ENCODE data around the gene AOX1. TPM values are rescaled to one million over a fixed set of nuclear protein-coding genes. Genes with fewer than 3 reads are reported as not detected.

Gene AOX1
- total and polyA plus RNA-seq, 4 donors, result 9.9 to 1,131 (median 486) TPM

- TF ChIP-seq, protein P1, sequence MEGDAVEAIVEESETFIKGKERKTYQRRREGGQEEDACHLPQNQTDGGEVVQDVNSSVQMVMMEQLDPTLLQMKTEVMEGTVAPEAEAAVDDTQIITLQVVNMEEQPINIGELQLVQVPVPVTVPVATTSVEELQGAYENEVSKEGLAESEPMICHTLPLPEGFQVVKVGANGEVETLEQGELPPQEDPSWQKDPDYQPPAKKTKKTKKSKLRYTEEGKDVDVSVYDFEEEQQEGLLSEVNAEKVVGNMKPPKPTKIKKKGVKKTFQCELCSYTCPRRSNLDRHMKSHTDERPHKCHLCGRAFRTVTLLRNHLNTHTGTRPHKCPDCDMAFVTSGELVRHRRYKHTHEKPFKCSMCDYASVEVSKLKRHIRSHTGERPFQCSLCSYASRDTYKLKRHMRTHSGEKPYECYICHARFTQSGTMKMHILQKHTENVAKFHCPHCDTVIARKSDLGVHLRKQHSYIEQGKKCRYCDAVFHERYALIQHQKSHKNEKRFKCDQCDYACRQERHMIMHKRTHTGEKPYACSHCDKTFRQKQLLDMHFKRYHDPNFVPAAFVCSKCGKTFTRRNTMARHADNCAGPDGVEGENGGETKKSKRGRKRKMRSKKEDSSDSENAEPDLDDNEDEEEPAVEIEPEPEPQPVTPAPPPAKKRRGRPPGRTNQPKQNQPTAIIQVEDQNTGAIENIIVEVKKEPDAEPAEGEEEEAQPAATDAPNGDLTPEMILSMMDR (IDR thresholded peaks at IDR 0.05; ENCODE audit: low read depth, low read length, missing input control), result no peak
- TF ChIP-seq HNF4A (conservative IDR thresholded peaks at IDR 0.05) (no peak), FOXA1 (IDR thresholded peaks at IDR 0.05) (no peak), GABPA (IDR thresholded peaks at IDR 0.05 in 1 of 2, conservative IDR thresholded peaks at IDR 0.05 in 1 of 2) (no peak), TAF1 (conservative IDR thresholded peaks at IDR 0.05) (no peak), RAD21 (IDR thresholded peaks at IDR 0.05) (no peak)
Observed at GRCh38 chr2:200662727-200663126, 76.9 kb downstream of the AOX1 start (continued).

DNA sequence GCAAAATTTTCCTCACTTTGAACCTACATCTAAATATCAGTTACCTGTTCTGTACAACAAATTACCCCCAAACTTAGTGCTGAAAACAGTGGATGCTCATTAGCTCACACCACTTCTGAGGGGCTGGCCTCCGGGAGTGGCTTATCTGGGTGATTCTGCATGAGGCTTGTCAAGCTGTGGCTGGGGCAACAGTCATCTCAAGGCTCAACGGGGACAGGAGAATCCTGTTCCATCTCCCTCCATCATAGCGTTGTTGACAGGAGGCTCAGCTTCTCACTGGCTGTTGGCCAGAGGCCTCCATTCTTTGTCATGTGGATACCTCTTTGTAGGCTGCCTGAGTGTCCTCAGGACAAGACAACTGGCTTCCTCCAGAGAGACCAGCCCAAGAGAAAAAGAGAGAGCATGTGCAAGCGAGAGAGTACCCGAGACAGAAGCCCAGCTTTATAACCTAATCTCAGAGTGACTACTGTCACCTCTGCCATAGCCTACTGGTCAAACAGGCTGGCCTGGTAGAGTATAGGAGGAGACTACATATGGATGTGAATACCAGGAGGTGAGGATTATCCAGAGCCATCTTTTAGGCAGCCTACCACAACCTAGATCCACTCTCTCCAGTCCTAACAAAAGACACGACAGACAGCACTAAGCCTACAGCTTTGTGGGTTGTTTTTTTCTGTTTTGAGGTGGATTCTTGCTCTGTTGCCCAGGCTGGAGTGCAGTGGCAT lies 79.1 kb downstream of the AOX1 start:
- DNase-seq (ENCODE audit: low spot score), result no peak
- 89% methylated on average over 6 of the region's 6 CpGs for WGBS
- Histone ChIP-seq H3K4me1 (ENCODE audit: control insufficient read depth in 4 of 4, insufficient read depth in 4 of 4, low read length in 3 of 4) (no peaks in the 10 kb centered on the region), H3K9ac (ENCODE audit: low read depth in 1 of 2, low read length in 2 of 2) (no peak overlapping the region), H3K36me3 (ENCODE audit: control insufficient read depth in 4 of 4, insufficient read depth in 3 of 4, low read depth in 1 of 4, low read length in 3 of 4) (peaks cover 10 to 83% (median 74%) of the 10 kb centered on the region in 4 donors), H3K9me3 (ENCODE audit: control insufficient read depth in 4 of 4, low read length in 3 of 4) (no peaks in the 10 kb centered on the region), H3K27me3 (ENCODE audit: control insufficient read depth in 4 of 4, insufficient read depth in 4 of 4, low read length in 3 of 4) (no peaks in the 10 kb centered on the region), H3K4me3 (ENCODE audit: low read depth in 1 of 3, low read length in 3 of 3) (no peak overlapping the region), H3K27ac (ENCODE audit: low read depth in 1 of 2, low read length in 2 of 2) (no peak overlapping the region)
- TF ChIP-seq REST (IDR thresholded peaks at IDR 0.05) (no peak), TAF1 (conservative IDR thresholded peaks at IDR 0.05) (no peak), ZBTB33 (IDR thresholded peaks at IDR 0.05) (no peak), HNF4A (conservative IDR thresholded peaks at IDR 0.05) (no peak), GABPA (IDR thresholded peaks at IDR 0.05 in 1 of 2, conservative IDR thresholded peaks at IDR 0.05 in 1 of 2) (no peak), SP1 (IDR thresholded peaks at IDR 0.05) (no peak), FOXA1 (IDR thresholded peaks at IDR 0.05) (no peak), HNF4G (IDR thresholded peaks at IDR 0.05) (no peak), FOXA2 (IDR thresholded peaks at IDR 0.05) (no peak), EGR1 (IDR thresholded peaks at IDR 0.05; ENCODE audit: low read depth in 2 of 2) (no peak), JUND (IDR thresholded peaks at IDR 0.05) (no peak), RXRA (IDR thresholded peaks at IDR 0.05) (no peak), YY1 (IDR thresholded peaks at IDR 0.05) (no peak), RAD21 (IDR thresholded peaks at IDR 0.05) (no peak)
- TF ChIP-seq, protein P1 (IDR thresholded peaks at IDR 0.05; ENCODE audit: low read depth, low read length, missing input control), result no peak

Data from liver (tissue), 9 donors.